ENCODE measurements around the gene RARB.

The RARB gene

GRCh38 chr3:25542492-25543039, 114.5 kb downstream of the RARB start (continued):
- TF ChIP-seq ZNF629 (tag by site-specific recombination; IDR thresholded peaks at IDR 0.05) (0 out of 2 replicates have a peak, but pooled peaks have one; percentile 35), PRDM6 (tag by site-specific recombination; IDR thresholded peaks at IDR 0.05) (peak; percentile 69)

GRCh38 chr3:25547103-25547502, 119.0 kb downstream of the RARB start:
- TF ChIP-seq SETDB1 (IDR thresholded peaks at IDR 0.05; ENCODE audit: insufficient read length, low read length) (no peak), BCL6B (tag by site-specific recombination; IDR thresholded peaks at IDR 0.05) (no peak), ZNF280D (tag by site-specific recombination; IDR thresholded peaks at IDR 0.05) (no peak), ZNF223 (tag by site-specific recombination; IDR thresholded peaks at IDR 0.05) (no peak), ZFP41 (tag by site-specific recombination; IDR thresholded peaks at IDR 0.05; ENCODE audit: borderline replicate concordance) (no peak), ZNF518A (tag by site-specific recombination; conservative IDR thresholded peaks at IDR 0.05; ENCODE audit: low read depth) (no peak), ZNF23 (tag by site-specific recombination; IDR thresholded peaks at IDR 0.05; ENCODE audit: borderline replicate concordance) (no peak), ZSCAN23 (tag by site-specific recombination; IDR thresholded peaks at IDR 0.05) (no peak)
- H3K9me3 ChIP-seq (ENCODE audit: control insufficient read depth, insufficient read depth, low read depth, low read length), result no peaks in the 10 kb centered on the region
- CTCF ChIA-PET, result no interaction called here
- no peak overlapping the region for H3K27ac ChIP-seq (ENCODE audit: extremely low read depth, low read depth, low read length)
- H3K36me3 ChIP-seq (ENCODE audit: control insufficient read depth in 2 of 2, insufficient read depth in 1 of 2, low read length in 2 of 2), result no peaks in the 10 kb centered on the region
- H3K4me1 ChIP-seq (ENCODE audit: control insufficient read depth, insufficient read depth, low read length), result no peaks in the 10 kb centered on the region
- POLR2A ChIA-PET, result no interaction called here
- H3K4me3 ChIP-seq (ENCODE audit: low read depth, low read length), result no peak overlapping the region
